HEK293 (cell line): ENCODE data around the gene NPPA.

Experiments
- RBAK ChIP-seq: fragments of 450-650 bp; formaldehyde crosslinking; IDR thresholded peaks from 2 replicates; pipeline ENCODE4 v1.5.1; 2016; ENCODE audit warnings: missing biosample characterization, missing genetic modification characterization
- SCRT2 ChIP-seq: fragments of 450-650 bp; formaldehyde crosslinking; IDR thresholded peaks from 2 replicates; pipeline ENCODE4 v1.5.1; 2016; ENCODE audit warnings: missing biosample characterization, missing genetic modification characterization
- ZNF121 ChIP-seq: fragments of 450-650 bp; formaldehyde crosslinking; IDR thresholded peaks from 2 replicates; pipeline ENCODE4 v1.5.1; 2016; ENCODE audit warnings: missing biosample characterization, missing genetic modification characterization
- ZNF660 ChIP-seq: fragments of 450-650 bp; IDR thresholded peaks from 2 replicates; pipeline ENCODE4 v1.5.1; 2018; ENCODE audit warnings: missing biosample characterization, mild to moderate bottlenecking, missing genetic modification characterization
- ZNF664 ChIP-seq: fragments of 450-650 bp; formaldehyde crosslinking; IDR thresholded peaks from 2 replicates; pipeline ENCODE4 v1.5.1; 2016; ENCODE audit warnings: missing biosample characterization, missing genetic modification characterization
- TF ChIP-seq, protein P1 (sequence below): fragments of 450-650 bp; formaldehyde crosslinking; IDR thresholded peaks from 2 replicates; pipeline ENCODE4 v1.5.1; 2016; ENCODE audit warnings: missing biosample characterization, missing genetic modification characterization
- TF ChIP-seq, protein P2 (sequence below): fragments of 450-650 bp; IDR thresholded peaks from 2 replicates; pipeline ENCODE4 v1.5.1; 2018; ENCODE audit warnings: missing biosample characterization, mild to moderate bottlenecking, missing genetic modification characterization
- TF ChIP-seq, protein P3 (sequence below): fragments of 450-650 bp; formaldehyde crosslinking; IDR thresholded peaks from 2 replicates; pipeline ENCODE4 v1.5.1; 2016; ENCODE audit warnings: missing biosample characterization, missing genetic modification characterization

DNA sequence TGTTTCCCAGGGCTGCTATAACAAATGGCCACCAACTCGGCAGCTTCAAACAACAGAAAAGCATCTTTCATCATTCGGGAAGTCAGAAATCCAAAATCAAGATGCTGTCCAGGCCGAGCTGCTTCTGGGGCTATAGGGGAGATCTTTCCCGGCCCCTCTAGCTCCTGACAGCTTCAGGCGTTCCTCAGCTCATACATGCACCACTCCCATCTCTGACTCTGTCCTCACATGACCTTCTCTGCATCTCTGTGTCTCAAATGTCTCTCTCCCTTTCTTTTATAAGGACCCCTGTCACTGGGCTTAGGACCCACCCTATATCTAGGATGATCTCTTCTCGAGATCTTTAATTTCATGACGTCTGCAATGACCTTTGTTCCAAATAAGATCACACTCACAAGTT is 25.0 kb upstream of the NPPA start:
- TF ChIP-seq, protein P1, sequence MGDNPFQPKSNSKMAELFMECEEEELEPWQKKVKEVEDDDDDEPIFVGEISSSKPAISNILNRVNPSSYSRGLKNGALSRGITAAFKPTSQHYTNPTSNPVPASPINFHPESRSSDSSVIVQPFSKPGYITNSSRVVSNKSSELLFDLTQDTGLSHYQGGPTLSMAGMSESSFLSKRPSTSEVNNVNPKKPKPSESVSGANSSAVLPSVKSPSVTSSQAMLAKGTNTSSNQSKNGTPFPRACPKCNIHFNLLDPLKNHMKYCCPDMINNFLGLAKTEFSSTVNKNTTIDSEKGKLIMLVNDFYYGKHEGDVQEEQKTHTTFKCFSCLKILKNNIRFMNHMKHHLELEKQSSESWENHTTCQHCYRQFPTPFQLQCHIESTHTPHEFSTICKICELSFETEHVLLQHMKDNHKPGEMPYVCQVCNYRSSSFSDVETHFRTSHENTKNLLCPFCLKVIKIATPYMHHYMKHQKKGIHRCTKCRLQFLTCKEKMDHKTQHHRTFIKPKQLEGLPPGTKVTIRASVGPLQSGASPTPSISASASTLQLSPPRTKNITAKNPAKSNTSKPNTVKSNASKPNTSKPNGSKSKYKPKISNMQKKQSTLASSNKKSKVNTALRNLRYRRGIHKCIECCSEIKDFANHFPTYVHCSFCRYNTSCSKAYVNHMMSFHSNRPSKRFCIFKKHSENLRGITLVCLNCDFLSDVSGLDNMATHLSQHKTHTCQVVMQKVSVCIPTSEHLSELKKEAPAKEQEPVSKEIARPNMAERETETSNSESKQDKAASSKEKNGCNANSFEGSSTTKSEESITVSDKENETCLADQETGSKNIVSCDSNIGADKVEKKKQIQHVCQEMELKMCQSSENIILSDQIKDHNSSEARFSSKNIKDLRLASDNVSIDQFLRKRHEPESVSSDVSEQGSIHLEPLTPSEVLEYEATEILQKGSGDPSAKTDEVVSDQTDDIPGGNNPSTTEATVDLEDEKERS (tag by site-specific recombination): no peak
- TF ChIP-seq ZNF660 (tag by site-specific recombination) (no peak), ZNF664 (tag by site-specific recombination) (no peak), ZNF121 (tag by site-specific recombination) (no peak), SCRT2 (tag by site-specific recombination) (no peak), RBAK (tag by site-specific recombination) (no peak)
- TF ChIP-seq, protein P2, sequence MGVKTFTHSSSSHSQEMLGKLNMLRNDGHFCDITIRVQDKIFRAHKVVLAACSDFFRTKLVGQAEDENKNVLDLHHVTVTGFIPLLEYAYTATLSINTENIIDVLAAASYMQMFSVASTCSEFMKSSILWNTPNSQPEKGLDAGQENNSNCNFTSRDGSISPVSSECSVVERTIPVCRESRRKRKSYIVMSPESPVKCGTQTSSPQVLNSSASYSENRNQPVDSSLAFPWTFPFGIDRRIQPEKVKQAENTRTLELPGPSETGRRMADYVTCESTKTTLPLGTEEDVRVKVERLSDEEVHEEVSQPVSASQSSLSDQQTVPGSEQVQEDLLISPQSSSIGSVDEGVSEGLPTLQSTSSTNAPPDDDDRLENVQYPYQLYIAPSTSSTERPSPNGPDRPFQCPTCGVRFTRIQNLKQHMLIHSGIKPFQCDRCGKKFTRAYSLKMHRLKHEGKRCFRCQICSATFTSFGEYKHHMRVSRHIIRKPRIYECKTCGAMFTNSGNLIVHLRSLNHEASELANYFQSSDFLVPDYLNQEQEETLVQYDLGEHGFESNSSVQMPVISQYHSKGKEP (tag by site-specific recombination): no peak
- TF ChIP-seq, protein P3, sequence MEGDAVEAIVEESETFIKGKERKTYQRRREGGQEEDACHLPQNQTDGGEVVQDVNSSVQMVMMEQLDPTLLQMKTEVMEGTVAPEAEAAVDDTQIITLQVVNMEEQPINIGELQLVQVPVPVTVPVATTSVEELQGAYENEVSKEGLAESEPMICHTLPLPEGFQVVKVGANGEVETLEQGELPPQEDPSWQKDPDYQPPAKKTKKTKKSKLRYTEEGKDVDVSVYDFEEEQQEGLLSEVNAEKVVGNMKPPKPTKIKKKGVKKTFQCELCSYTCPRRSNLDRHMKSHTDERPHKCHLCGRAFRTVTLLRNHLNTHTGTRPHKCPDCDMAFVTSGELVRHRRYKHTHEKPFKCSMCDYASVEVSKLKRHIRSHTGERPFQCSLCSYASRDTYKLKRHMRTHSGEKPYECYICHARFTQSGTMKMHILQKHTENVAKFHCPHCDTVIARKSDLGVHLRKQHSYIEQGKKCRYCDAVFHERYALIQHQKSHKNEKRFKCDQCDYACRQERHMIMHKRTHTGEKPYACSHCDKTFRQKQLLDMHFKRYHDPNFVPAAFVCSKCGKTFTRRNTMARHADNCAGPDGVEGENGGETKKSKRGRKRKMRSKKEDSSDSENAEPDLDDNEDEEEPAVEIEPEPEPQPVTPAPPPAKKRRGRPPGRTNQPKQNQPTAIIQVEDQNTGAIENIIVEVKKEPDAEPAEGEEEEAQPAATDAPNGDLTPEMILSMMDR: no peak
